AG08396 (cell line): ENCODE data around the gene ANKRD17.

ENCODE experiments used
- DNase-seq: peaks from one replicate; pipeline ENCODE4 v3.0.0; 2012; ENCODE audit warnings: low spot score, mixed read lengths

The ANKRD17 gene

GRCh38 chr4:73127839-73128453 lies 130.7 kb downstream of the ANKRD17 start:
- no peak for DNase-seq

GRCh38 chr4:73109493-73109892 lies 149.1 kb downstream of the ANKRD17 start:
- DNase-seq: no peak

- no peak for DNase-seq
These were observed 153.9 kb downstream of the ANKRD17 start for GRCh38 chr4:73104695-73105094.

- peak; percentile 4 for DNase-seq
These were observed 154.6 kb downstream of the ANKRD17 start for GRCh38 chr4:73103799-73104503.

GRCh38 chr4:73099143-73099542 lies 159.5 kb downstream of the ANKRD17 start:
- no peak for DNase-seq

GRCh38 chr4:73098713-73099112 lies 159.9 kb downstream of the ANKRD17 start:
- DNase-seq: no peak

GRCh38 chr4:73098016-73098415 lies 160.6 kb downstream of the ANKRD17 start:
- no peak for DNase-seq

- DNase-seq: no peak
These were observed 165.7 kb downstream of the ANKRD17 start for GRCh38 chr4:73092868-73093267.

- no peak for DNase-seq
These were observed 167.9 kb downstream of the ANKRD17 start for GRCh38 chr4:73090738-73091137.

GRCh38 chr4:73087871-73088270 lies 170.7 kb downstream of the ANKRD17 start:
- DNase-seq: no peak

- DNase-seq: no peak
These were observed 172.3 kb downstream of the ANKRD17 start for GRCh38 chr4:73086095-73086868.

GRCh38 chr4:73080789-73081188 lies 177.8 kb downstream of the ANKRD17 start:
- DNase-seq: no peak

- no peak for DNase-seq
These were observed 182.8 kb downstream of the ANKRD17 start for GRCh38 chr4:73075832-73076231.

- DNase-seq: no peak
These were observed 188.6 kb downstream of the ANKRD17 start for GRCh38 chr4:73070074-73070390.

- DNase-seq: peak; percentile 97
These were observed 189.1 kb downstream of the ANKRD17 start, which contains the start of gene COX18 for GRCh38 chr4:73069338-73070073. Gene COX18, minus strand, starts transcription at chr4:73069716. Its CDS starts 67 bp downstream, at chr4:73069649.

- peak; percentile 14 for DNase-seq
These were observed 189.9 kb downstream of the ANKRD17 start for GRCh38 chr4:73068491-73069337.

GRCh38 chr4:73067971-73068394 lies 190.6 kb downstream of the ANKRD17 start:
- no peak for DNase-seq

- DNase-seq: no peak
These were observed 191.7 kb downstream of the ANKRD17 start for GRCh38 chr4:73066928-73067327.

- DNase-seq: no peak
These were observed 192.2 kb downstream of the ANKRD17 start for GRCh38 chr4:73066445-73066844.

- no peak for DNase-seq
These were observed 194.1 kb downstream of the ANKRD17 start for GRCh38 chr4:73064536-73064935.

GRCh38 chr4:73055241-73055897 lies 203.2 kb downstream of the ANKRD17 start:
- no peak for DNase-seq
